K562 (cell line): ENCODE measurements around the gene PIF1. TPM values are rescaled to one million over a fixed set of nuclear protein-coding genes. Genes with fewer than 3 reads are reported as not detected.

Source experiments
- ATAC-seq: fragments of 200-7000 bp; cut with Tn5 transposase; 3 replicates; pipeline ENCODE4 v1.9.1; 2020; ENCODE audit warnings: moderate library complexity
- BruUV-seq: library from RNA; stranded (reverse); fragments of 400-500 nt; replicated peaks from 2 replicates; lab custom pipeline; 2021; lab: Mats Ljungman, UMichigan
- CTCF ChIA-PET: fragments of 300-600 bp; formaldehyde crosslinking; extraction: SDS; loops from one replicate; lab custom pipeline; 2021; ENCODE audit warnings: low intra/inter-chr PET ratio; lab: Yijun Ruan, JAX
- POLR2A ChIA-PET: fragments of 300-600, 350-650 bp; sonication (Branson Sonifier 250); formaldehyde crosslinking; extraction: SDS; loops from one replicate; lab custom pipeline; 2021; ENCODE audit warnings: antibody characterized with exemption, inconsistent platforms; lab: Yijun Ruan, JAX
- DNase-seq, 4 experiments: peaks; one replicate each; pipeline versions ENCODE4 v3.0.0 to v3.0.0-alpha.2; 2011 to 2018; ENCODE audit warnings: low spot score in 3 of 4, mixed read lengths in 3 of 4; ENCODE audit errors: extremely low read depth in 1 of 4
- FAIRE-seq: peaks from 2 replicates; lab custom pipeline; 2011; peaks lifted over from hg19 to GRCh38; lab: Jason Lieb, UNC
- H2AFZ ChIP-seq: 2 replicates; pipeline ENCODE4 v1.6.0; 2011; ENCODE audit warnings: low read depth, low read length, control low read depth, inconsistent platforms
- H3K27ac ChIP-seq: fragments of 200-600 bp; 3 replicates; pipeline ENCODE4 v1.8.0; 2011; ENCODE audit warnings: low read depth, mild to moderate bottlenecking, control low read depth, inconsistent platforms, low read length, moderate library complexity, mixed read lengths; ENCODE audit errors: extremely low read depth
- H3K27me3 ChIP-seq, 2 experiments: fragments of 300-600 bp in 1 of 2; 2 replicates in 1 of 2; 3 replicates in 1 of 2; pipeline versions ENCODE4 v1.6.0 to v1.8.0; 2011; ENCODE audit warnings: inconsistent platforms in 2 of 2, low read length in 2 of 2, mild to moderate bottlenecking in 1 of 2, mixed read lengths in 1 of 2, moderate library complexity in 1 of 2; ENCODE audit not compliant: control insufficient read depth in 2 of 2, insufficient read depth in 2 of 2
- H3K36me3 ChIP-seq: fragments of 300-600 bp; 3 replicates; pipeline ENCODE4 v1.8.0; 2011; ENCODE audit warnings: mild to moderate bottlenecking, low read length, inconsistent platforms; ENCODE audit not compliant: control insufficient read depth, insufficient read depth
- H3K4me1 ChIP-seq, 2 experiments: fragments of 200-600 bp in 1 of 2; replicated peaks in 1 of 2; 2 replicates in 1 of 2; 3 replicates in 1 of 2; pipeline versions ENCODE4 v1.5.1 to v1.8.0; 2011; ENCODE audit warnings: inconsistent platforms in 2 of 2, low read length in 2 of 2, mild to moderate bottlenecking in 1 of 2, mixed read lengths in 1 of 2, moderate library complexity in 1 of 2; ENCODE audit not compliant: control insufficient read depth in 2 of 2, insufficient read depth in 2 of 2
- H3K4me2 ChIP-seq: 2 replicates; pipeline ENCODE4 v1.6.1; 2011; ENCODE audit warnings: low read length, control low read depth, inconsistent platforms, mixed read lengths; ENCODE audit not compliant: insufficient read depth
- H3K4me3 ChIP-seq: fragments of 200-600 bp; sonication (generic), shearing (Covaris generic); 2 replicates; pipeline ENCODE4 v1.5.1; 2016; ENCODE audit warnings: control low read depth, inconsistent platforms
- H3K79me2 ChIP-seq: fragments of 200-600 bp; 3 replicates; pipeline ENCODE4 v1.8.0; 2011; ENCODE audit warnings: low read length, inconsistent platforms; ENCODE audit not compliant: control insufficient read depth, insufficient read depth
- H3K9ac ChIP-seq, 2 experiments: 2 replicates each; pipeline versions ENCODE4 v1.6.0 to v1.6.1; 2011; ENCODE audit warnings: low read depth in 2 of 2, low read length in 2 of 2, control low read depth in 1 of 2, inconsistent platforms in 1 of 2, mild to moderate bottlenecking in 1 of 2, mixed read lengths in 1 of 2; ENCODE audit not compliant: insufficient read depth in 1 of 2
- H3K9me1 ChIP-seq: one replicate; pipeline ENCODE4 v1.6.0; 2011; ENCODE audit warnings: inconsistent platforms, mild to moderate bottlenecking, low read length, moderate library complexity; ENCODE audit not compliant: control insufficient read depth, insufficient read depth
- H3K9me3 ChIP-seq: replicated peaks from 2 replicates; pipeline ENCODE4 v1.5.1; 2011; ENCODE audit warnings: low read depth, low read length, inconsistent platforms; ENCODE audit not compliant: control insufficient read depth, insufficient read depth
- H4K20me1 ChIP-seq: replicated peaks from 2 replicates; pipeline ENCODE4 v1.6.1; 2011; ENCODE audit warnings: low read length, inconsistent platforms, mixed read lengths; ENCODE audit not compliant: control insufficient read depth, insufficient read depth
- ADNP ChIP-seq: fragments of 200-800 bp; sonication (Bioruptor generic); IDR thresholded peaks from 2 replicates; pipeline ENCODE4 v1.6.1; 2016; ENCODE audit warnings: missing genetic modification characterization, missing compliant biosample characterization
- BCOR ChIP-seq: fragments of 450-650 bp; IDR thresholded peaks from 2 replicates; pipeline ENCODE4 v1.6.1; 2016
- BDP1 ChIP-seq: IDR thresholded peaks from 3 replicates; pipeline ENCODE4 v1.6.1; 2011; ENCODE audit not compliant: insufficient read length, insufficient read depth
- ESRRA ChIP-seq: fragments of 450-650 bp; IDR thresholded peaks from 2 replicates; pipeline ENCODE4 v1.6.1; 2014; ENCODE audit warnings: low read depth, mild to moderate bottlenecking, moderate library complexity, borderline replicate concordance
- FOS ChIP-seq: IDR thresholded peaks from 3 replicates; pipeline ENCODE4 v1.6.1; 2011; ENCODE audit not compliant: insufficient read length; ENCODE audit errors: extremely low read depth
- KDM1A ChIP-seq, 2 experiments: fragments of 450-650 bp; IDR thresholded peaks; 2 replicates each; pipeline ENCODE4 v1.6.1; 2016; ENCODE audit warnings: mild to moderate bottlenecking in 2 of 2
- LEF1 ChIP-seq: fragments of 450-650 bp; IDR thresholded peaks from 2 replicates; pipeline ENCODE4 v1.6.1; 2016; ENCODE audit warnings: mild to moderate bottlenecking
- POLR2B ChIP-seq: fragments of 450-650 bp; IDR thresholded peaks from 2 replicates; pipeline ENCODE4 v1.6.1; 2018; ENCODE audit warnings: low read depth; ENCODE audit not compliant: partially characterized antibody
- RBM25 ChIP-seq: fragments of 200-400 bp; formaldehyde crosslinking; IDR thresholded peaks from 2 replicates; pipeline ENCODE4 v1.6.1; 2018; ENCODE audit warnings: low read length, low read depth, moderate library complexity; ENCODE audit not compliant: severe bottlenecking
- SMAD1 ChIP-seq: fragments of 150-350 bp; IDR thresholded peaks from 2 replicates; pipeline ENCODE4 v1.6.1; 2014; ENCODE audit warnings: low read length, low read depth; ENCODE audit not compliant: partially characterized antibody
- ZFP30 ChIP-seq: fragments of 250-450 bp; sonication (Bioruptor Pico); IDR thresholded peaks from 2 replicates; pipeline ENCODE4 v1.8.0; 2022; ENCODE audit warnings: moderate library complexity, mild to moderate bottlenecking, inconsistent platforms, borderline replicate concordance
- ZNF668 ChIP-seq: fragments of 250-450 bp; sonication (Bioruptor Pico); IDR thresholded peaks from 2 replicates; pipeline ENCODE4 v1.8.0; 2022; ENCODE audit warnings: mild to moderate bottlenecking, inconsistent platforms
- ZNF695 ChIP-seq: fragments of 450-650 bp; formaldehyde crosslinking; IDR thresholded peaks from 2 replicates; pipeline ENCODE4 v1.4.0; 2020; ENCODE audit warnings: mild to moderate bottlenecking, moderate library complexity
- ZNF785 ChIP-seq: fragments of 250-450 bp; sonication (Bioruptor Pico); IDR thresholded peaks from 2 replicates; pipeline ENCODE4 v1.4.0; 2020; ENCODE audit warnings: mild to moderate bottlenecking
- WGBS: fragments of 100-300 bp; shearing (Covaris generic); methylation state at CpG from one replicate; pipeline ENCODE4 v1.1.6; 2016; ENCODE audit warnings: low coverage, mixed read lengths; ENCODE audit not compliant: insufficient coverage; ENCODE audit errors: missing lambda C conversion rate; 5-methylcytosine and 5-hydroxymethylcytosine counted together
- in situ Hi-C: fragments of 300-500 bp; cut with MboI; formaldehyde crosslinking; loops from 4 replicates; pipeline ENCODE4 v1.15.0; 2018; ENCODE audit warnings: inconsistent platforms, mixed read lengths
- intact Hi-C: fragments of 100-400 bp; cut with micrococcal nuclease; formaldehyde crosslinking; loops from 2 replicates; pipeline ENCODE4 v1.14.2; 2022
- polyA plus RNA-seq, 8 experiments: library from polyadenylated mRNA; depleted of rRNA in 4 of 8; stranded (reverse) in 5 of 8; unstranded in 3 of 8; fragments of >200 nt; fragmentation: Nextera tagmentation in 2 of 8; fragmentation: Illumina TruSeq in 1 of 8; extraction: Ambion mirVana in 2 of 8; extraction: Trizol in 1 of 8; gene quantifications; 2 replicates each; pipeline versions ENCODE4 v1.2.1 to v1.2.3, GENCODE V29; 2011 to 2014; ENCODE audit warnings: inconsistent platforms in 1 of 8, missing spikeins in 1 of 8
- total RNA-seq, 7 experiments: library from RNA; depleted of rRNA in 6 of 7; stranded (reverse); fragments of >200 nt in 6 of 7; fragmentation: Illumina TruSeq in 2 of 7; extraction: Trizol in 2 of 7; gene quantifications; 2 replicates each; pipeline versions ENCODE4 v1.2.1 to v1.2.3, GENCODE V29; 2011 to 2021; ENCODE audit warnings: low replicate concordance in 1 of 7
- TF ChIP-seq, protein P1 (sequence below): fragments of 250-450 bp; sonication (Bioruptor Pico); IDR thresholded peaks from 2 replicates; pipeline ENCODE4 v1.8.0; 2022; ENCODE audit warnings: moderate library complexity, mild to moderate bottlenecking, inconsistent platforms
- TF ChIP-seq, protein P2 (sequence below): fragments of 450-650 bp; IDR thresholded peaks from one replicate; pipeline ENCODE4 v1.6.1; 2018; ENCODE audit warnings: mild to moderate bottlenecking, moderate library complexity; ENCODE audit not compliant: partially characterized antibody
- TF ChIP-seq, protein P3 (sequence below): sonication (generic); formaldehyde crosslinking; IDR thresholded peaks from 2 replicates; pipeline ENCODE4 v1.8.0; 2023; ENCODE audit warnings: mild to moderate bottlenecking, missing genetic modification reagents
- TF ChIP-seq, protein P4 (sequence below), 2 experiments: IDR thresholded peaks; 2 replicates each; pipeline ENCODE4 v1.6.1; 2011; ENCODE audit warnings: borderline replicate concordance in 1 of 2, control low read depth in 1 of 2, low read depth in 1 of 2, low read length in 1 of 2, mild to moderate bottlenecking in 1 of 2, mixed read lengths in 1 of 2, moderate library complexity in 1 of 2; ENCODE audit not compliant: insufficient read depth in 1 of 2, insufficient read length in 1 of 2, poor library complexity in 1 of 2, severe bottlenecking in 1 of 2; ENCODE audit errors: extremely low read depth in 1 of 2

PIF1 gene
- total and polyA plus RNA-seq, 9 of the 15 experiments (the other 6 are each of a cell fraction or from before 2014, with no cell fraction given) = 1.1 to 37.9 (median 11.5) TPM

DNA sequence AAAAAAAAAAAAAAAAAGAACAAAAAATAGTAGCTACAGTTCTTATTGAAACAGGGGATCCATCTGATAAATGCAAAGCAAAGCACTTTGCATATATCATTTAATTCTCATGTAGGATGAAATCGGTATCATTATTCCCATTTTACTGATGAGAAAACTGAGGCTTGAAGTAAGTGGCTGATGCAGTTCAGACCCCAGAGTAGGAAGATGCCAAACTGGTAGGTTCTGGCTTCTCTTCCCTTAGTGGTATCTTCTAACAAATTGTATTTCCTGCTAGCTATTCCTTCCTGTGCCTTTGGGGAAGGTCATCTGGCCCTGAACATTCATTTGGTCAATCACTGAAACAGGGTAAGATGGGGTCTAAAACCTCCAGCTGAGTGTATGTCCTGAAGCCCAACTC is 21.9 kb downstream of the PIF1 start:
- Histone ChIP-seq H3K4me1 (peaks cover 4 to 10% of the 10 kb centered on the region in 2 experiments; a peak in 3 of 5 replicates), H3K9me1 (no peaks in the 10 kb centered on the region), H3K27me3 (peaks cover 0 to 5% of the 10 kb centered on the region in 2 experiments; a peak in 1 of 5 replicates), H3K4me2 (no peak overlapping the region), H3K27ac (no peak overlapping the region), H2AFZ (no peak overlapping the region), H3K79me2 (no peaks in the 10 kb centered on the region), H3K4me3 (no peak overlapping the region), H4K20me1 (no peaks in the 10 kb centered on the region; the same call in none of the 2 replicates), H3K9ac (no peak overlapping the region), H3K9me3 (no peaks in the 10 kb centered on the region), H3K36me3 (no peaks in the 10 kb centered on the region)
- no TSS peak for BruUV-seq
- intact Hi-C loops = no loop called here
- no peak for ATAC-seq
- no peak for FAIRE-seq
- DNase-seq = no peak
- ChIA-PET CTCF (no interaction called here), POLR2A (interaction anchor here (0.6 kb wide), 2 partner anchors 11 to 90 kb away, joined by 3 to 4 read pairs; no protein-coding TSS in a partner anchor)
- WGBS = 14% methylated on average over 1 of the region's 1 CpG
- in situ Hi-C loops = no loop called here
- TF ChIP-seq, protein P1, sequence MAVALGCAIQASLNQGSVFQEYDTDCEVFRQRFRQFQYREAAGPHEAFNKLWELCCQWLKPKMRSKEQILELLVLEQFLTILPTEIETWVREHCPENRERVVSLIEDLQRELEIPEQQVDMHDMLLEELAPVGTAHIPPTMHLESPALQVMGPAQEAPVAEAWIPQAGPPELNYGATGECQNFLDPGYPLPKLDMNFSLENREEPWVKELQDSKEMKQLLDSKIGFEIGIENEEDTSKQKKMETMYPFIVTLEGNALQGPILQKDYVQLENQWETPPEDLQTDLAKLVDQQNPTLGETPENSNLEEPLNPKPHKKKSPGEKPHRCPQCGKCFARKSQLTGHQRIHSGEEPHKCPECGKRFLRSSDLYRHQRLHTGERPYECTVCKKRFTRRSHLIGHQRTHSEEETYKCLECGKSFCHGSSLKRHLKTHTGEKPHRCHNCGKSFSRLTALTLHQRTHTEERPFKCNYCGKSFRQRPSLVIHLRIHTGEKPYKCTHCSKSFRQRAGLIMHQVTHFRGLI (CRISPR knock-in tag) = no peak
- TF ChIP-seq ZNF668 (CRISPR knock-in tag) (no peak), ADNP (tag) (0 out of 2 replicates have a peak, but pooled peaks have one; percentile 29), ESRRA (peak; percentile 73), FOS (no peak), SMAD1 (no peak), LEF1 (no peak), POLR2B (no peak), RBM25 (peak; percentile 87), ZNF695 (CRISPR knock-in tag) (no peak), BDP1 (no peak), BCOR (peak; percentile 57; the same call in 1 of the 2 replicates), KDM1A (IDR thresholded peaks at IDR 0.05) (0 out of 4 replicates have a peak, but pooled peaks of 1 of the 2 experiments have one; percentile 11), ZFP30 (CRISPR knock-in tag) (no peak), ZNF785 (no peak)
- TF ChIP-seq, protein P2, sequence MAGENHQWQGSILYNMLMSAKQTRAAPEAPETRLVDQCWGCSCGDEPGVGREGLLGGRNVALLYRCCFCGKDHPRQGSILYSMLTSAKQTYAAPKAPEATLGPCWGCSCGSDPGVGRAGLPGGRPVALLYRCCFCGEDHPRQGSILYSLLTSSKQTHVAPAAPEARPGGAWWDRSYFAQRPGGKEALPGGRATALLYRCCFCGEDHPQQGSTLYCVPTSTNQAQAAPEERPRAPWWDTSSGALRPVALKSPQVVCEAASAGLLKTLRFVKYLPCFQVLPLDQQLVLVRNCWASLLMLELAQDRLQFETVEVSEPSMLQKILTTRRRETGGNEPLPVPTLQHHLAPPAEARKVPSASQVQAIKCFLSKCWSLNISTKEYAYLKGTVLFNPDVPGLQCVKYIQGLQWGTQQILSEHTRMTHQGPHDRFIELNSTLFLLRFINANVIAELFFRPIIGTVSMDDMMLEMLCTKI = no peak
- TF ChIP-seq, protein P3, sequence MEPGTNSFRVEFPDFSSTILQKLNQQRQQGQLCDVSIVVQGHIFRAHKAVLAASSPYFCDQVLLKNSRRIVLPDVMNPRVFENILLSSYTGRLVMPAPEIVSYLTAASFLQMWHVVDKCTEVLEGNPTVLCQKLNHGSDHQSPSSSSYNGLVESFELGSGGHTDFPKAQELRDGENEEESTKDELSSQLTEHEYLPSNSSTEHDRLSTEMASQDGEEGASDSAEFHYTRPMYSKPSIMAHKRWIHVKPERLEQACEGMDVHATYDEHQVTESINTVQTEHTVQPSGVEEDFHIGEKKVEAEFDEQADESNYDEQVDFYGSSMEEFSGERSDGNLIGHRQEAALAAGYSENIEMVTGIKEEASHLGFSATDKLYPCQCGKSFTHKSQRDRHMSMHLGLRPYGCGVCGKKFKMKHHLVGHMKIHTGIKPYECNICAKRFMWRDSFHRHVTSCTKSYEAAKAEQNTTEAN (CRISPR knock-in tag) = no peak
- TF ChIP-seq, protein P4, sequence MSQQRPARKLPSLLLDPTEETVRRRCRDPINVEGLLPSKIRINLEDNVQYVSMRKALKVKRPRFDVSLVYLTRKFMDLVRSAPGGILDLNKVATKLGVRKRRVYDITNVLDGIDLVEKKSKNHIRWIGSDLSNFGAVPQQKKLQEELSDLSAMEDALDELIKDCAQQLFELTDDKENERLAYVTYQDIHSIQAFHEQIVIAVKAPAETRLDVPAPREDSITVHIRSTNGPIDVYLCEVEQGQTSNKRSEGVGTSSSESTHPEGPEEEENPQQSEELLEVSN (IDR thresholded peaks at IDR 0.05; ENCODE audit: borderline replicate concordance in 1 of 2, extremely low read depth in 1 of 2, insufficient read depth in 1 of 2, insufficient read length in 1 of 2, low read depth in 1 of 2, low read length in 1 of 2, poor library complexity in 1 of 2, severe bottlenecking in 1 of 2) = no peak
